GM19043 (cell line): ENCODE data around the gene DNAH14.
"Not testable (repeated sequence)": the region's sequence is repeated elsewhere in the genome, so short reads cannot be mapped to it uniquely, and the experiment has no call there.

Experiments used
- ATAC-seq: cut with Tn5 transposase; IDR thresholded peaks from one replicate; pipeline ENCODE4 v1.9.1; 2021; ENCODE audit warnings: low read depth; ENCODE audit not compliant: unreplicated experiment

The DNAH14 gene

GRCh38 chr1:224929335-224930237, at the start of gene DNAH14:
TSS of gene DNAH14 (plus strand) at chr1:224929675. CDS start at chr1:224952703, 23,028 bp downstream.
- ATAC-seq: no peak

GRCh38 chr1:224880593-224881307, 48.7 kb upstream of the DNAH14 start:
- no peak for ATAC-seq

GRCh38 chr1:224881308-224881692, 48.2 kb upstream of the DNAH14 start:
- not testable (repeated sequence) for ATAC-seq

- ATAC-seq: no peak
These were observed 47.7 kb upstream of the DNAH14 start for GRCh38 chr1:224881762-224882211.

GRCh38 chr1:224882264-224882663, 47.2 kb upstream of the DNAH14 start:
- no peak for ATAC-seq

- ATAC-seq: no peak
These were observed 46.4 kb upstream of the DNAH14 start for GRCh38 chr1:224883091-224883490.

- no peak for ATAC-seq
These were observed 45.1 kb upstream of the DNAH14 start for GRCh38 chr1:224884361-224884801.

GRCh38 chr1:224885376-224885775, 44.1 kb upstream of the DNAH14 start:
- not testable (repeated sequence) for ATAC-seq

GRCh38 chr1:224894915-224895314, 34.6 kb upstream of the DNAH14 start:
- ATAC-seq: no peak

GRCh38 chr1:224896130-224896781, 33.2 kb upstream of the DNAH14 start:
- ATAC-seq: no peak

GRCh38 chr1:224897529-224898327, 31.7 kb upstream of the DNAH14 start:
- no peak for ATAC-seq

GRCh38 chr1:224898937-224899336, 30.5 kb upstream of the DNAH14 start:
- no peak for ATAC-seq

- no peak for ATAC-seq
These were observed 29.3 kb upstream of the DNAH14 start for GRCh38 chr1:224900062-224900630.

GRCh38 chr1:224901087-224901810, 28.2 kb upstream of the DNAH14 start:
- no peak for ATAC-seq

- ATAC-seq: no peak
These were observed 25.5 kb upstream of the DNAH14 start for GRCh38 chr1:224903955-224904354.

- no peak for ATAC-seq
These were observed 23.1 kb upstream of the DNAH14 start for GRCh38 chr1:224906340-224906739.

- ATAC-seq: no peak
These were observed 18.3 kb upstream of the DNAH14 start for GRCh38 chr1:224911217-224911616.

GRCh38 chr1:224914292-224914900, 15.1 kb upstream of the DNAH14 start:
- no peak for ATAC-seq

GRCh38 chr1:224919508-224919907, 10.0 kb upstream of the DNAH14 start:
- ATAC-seq: no peak
